ENCODE data around the gene HS3ST3A1.
"Not testable (repeated sequence)": the region's sequence is repeated elsewhere in the genome, so short reads cannot be mapped to it uniquely, and the experiment has no call there.

Gene HS3ST3A1

DNA sequence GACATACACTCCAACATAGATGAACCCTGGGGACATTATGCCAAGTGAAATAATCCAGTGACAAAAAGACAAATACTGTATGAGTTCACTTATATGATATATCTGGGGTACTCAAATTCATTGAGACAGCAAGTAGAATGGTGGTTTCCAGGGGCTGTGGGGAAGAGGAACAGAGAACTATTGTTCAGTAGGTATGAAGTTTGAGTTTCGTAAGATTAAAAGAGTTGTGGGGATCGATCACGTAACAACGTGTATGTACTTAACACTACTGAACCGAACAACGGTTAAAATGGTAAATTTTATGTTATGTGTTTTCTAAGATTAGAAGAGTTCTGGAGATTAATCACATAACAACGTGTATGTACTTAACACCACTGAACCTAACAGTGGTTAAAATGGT lies 100.8 kb downstream of the HS3ST3A1 start:
- TF ChIP-seq, protein P1, sequence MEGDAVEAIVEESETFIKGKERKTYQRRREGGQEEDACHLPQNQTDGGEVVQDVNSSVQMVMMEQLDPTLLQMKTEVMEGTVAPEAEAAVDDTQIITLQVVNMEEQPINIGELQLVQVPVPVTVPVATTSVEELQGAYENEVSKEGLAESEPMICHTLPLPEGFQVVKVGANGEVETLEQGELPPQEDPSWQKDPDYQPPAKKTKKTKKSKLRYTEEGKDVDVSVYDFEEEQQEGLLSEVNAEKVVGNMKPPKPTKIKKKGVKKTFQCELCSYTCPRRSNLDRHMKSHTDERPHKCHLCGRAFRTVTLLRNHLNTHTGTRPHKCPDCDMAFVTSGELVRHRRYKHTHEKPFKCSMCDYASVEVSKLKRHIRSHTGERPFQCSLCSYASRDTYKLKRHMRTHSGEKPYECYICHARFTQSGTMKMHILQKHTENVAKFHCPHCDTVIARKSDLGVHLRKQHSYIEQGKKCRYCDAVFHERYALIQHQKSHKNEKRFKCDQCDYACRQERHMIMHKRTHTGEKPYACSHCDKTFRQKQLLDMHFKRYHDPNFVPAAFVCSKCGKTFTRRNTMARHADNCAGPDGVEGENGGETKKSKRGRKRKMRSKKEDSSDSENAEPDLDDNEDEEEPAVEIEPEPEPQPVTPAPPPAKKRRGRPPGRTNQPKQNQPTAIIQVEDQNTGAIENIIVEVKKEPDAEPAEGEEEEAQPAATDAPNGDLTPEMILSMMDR (conservative IDR thresholded peaks at IDR 0.05; ENCODE audit: low read depth, low read length) = no peak
- DNase-seq (ENCODE audit: low read depth) = no peak
- H3K4me3 ChIP-seq (ENCODE audit: low read depth, low read length) = no peak overlapping the region

DNA sequence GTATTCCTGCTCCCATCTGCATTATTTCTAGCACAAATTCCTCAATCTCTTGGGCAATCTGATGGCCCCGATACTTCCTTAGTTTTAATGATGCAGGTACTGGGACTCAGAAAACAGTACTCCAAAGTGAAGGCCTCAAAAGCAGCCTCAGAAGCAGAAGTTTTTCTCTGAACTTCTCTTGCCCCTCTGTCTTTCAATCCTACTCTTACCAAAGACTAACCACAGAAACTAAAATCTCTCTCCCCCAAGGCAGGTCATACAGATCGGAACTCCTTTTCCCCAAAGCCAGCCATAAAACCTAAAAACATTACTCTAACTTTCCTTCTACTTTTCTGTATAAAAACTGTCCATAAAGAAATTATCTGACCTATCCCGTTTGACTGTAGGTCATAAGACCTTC lies 103.5 kb downstream of the HS3ST3A1 start:
- DNase-seq (ENCODE audit: low read depth) = no peak
- TF ChIP-seq, protein P1 (conservative IDR thresholded peaks at IDR 0.05; ENCODE audit: low read depth, low read length) = no peak
- H3K4me3 ChIP-seq (ENCODE audit: low read depth, low read length) = no peak overlapping the region

GRCh38 chr17:13496553-13497056 lies 105.1 kb downstream of the HS3ST3A1 start:
- not testable (repeated sequence) for DNase-seq (ENCODE audit: low read depth); H3K4me3 ChIP-seq (ENCODE audit: low read depth, low read length)

GRCh38 chr17:13495423-13495822 lies 106.3 kb downstream of the HS3ST3A1 start:
- TF ChIP-seq, protein P1 (conservative IDR thresholded peaks at IDR 0.05; ENCODE audit: low read depth, low read length) = no peak

GRCh38 chr17:13492737-13493122 lies 109.0 kb downstream of the HS3ST3A1 start:
- DNase-seq (ENCODE audit: low read depth) = no peak
- no peak overlapping the region for H3K4me3 ChIP-seq (ENCODE audit: low read depth, low read length)
- TF ChIP-seq, protein P1 (conservative IDR thresholded peaks at IDR 0.05; ENCODE audit: low read depth, low read length) = no peak

More at GRCh38 chr17:13495423-13495822, 106.3 kb downstream of the HS3ST3A1 start:
- DNase-seq (ENCODE audit: low read depth) = no peak
- H3K4me3 ChIP-seq (ENCODE audit: low read depth, low read length) = no peak overlapping the region

DNA sequence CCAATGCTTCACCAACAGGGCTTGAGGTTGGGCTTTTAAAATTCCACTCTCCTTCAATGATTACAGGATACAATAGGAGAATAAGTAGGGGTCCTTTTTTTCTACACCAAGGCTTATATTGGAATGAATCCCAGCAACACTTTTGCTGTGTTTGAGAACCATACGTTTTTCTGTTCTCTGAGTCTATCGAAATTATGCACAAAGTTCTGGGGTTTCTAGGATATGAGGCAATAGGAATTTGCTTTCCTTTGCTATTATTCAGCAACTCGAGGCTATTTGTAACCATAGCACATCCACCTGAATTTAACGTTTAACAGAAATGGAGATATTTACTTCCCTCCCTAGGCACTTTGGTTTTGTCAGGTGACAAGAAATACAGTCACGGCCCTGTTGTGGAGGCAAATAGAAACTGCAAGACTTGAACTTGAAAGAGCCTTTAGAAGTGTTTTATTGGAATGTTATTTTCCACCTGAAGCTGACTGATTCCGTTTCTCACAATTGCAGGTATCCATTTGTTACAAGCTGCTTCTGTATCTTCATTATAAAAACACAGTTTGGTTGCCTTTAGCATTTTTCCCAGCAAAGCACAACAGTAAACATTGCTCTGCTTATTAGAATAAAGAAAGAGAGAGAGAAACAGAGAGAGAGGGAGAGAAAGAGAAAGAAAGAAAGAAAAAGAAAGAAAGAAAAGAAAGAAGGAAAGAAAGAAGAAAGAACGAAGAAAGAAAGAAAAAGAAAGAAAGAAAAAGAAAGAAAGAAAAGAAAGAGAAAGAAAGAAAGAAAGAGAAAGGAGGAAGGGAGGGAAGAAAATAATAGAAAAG lies 109.6 kb downstream of the HS3ST3A1 start:
- TF ChIP-seq, protein P1 (conservative IDR thresholded peaks at IDR 0.05; ENCODE audit: low read depth, low read length) = no peak
- no peak overlapping the region for H3K4me3 ChIP-seq (ENCODE audit: low read depth, low read length)
- DNase-seq (ENCODE audit: low read depth) = peak; percentile 43

DNA sequence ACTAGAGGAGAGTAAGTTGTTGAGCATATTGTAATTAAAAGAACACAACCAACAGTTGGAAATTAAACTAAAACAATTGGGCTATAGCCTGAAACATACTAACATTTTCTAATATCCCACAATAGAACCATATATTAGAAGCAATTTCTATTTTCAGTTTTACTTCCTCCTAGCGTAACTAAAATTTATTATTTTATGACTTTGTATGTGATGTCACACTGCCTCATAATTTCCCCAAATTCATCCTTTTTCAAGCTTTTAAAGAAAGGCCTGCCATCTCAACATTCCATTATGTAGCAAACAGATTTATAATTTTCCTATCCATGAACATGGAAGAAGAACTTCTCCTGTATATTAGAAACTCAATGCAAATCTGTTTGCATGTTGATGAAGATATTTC lies 110.2 kb downstream of the HS3ST3A1 start:
- no peak for DNase-seq (ENCODE audit: low read depth)
- H3K4me3 ChIP-seq (ENCODE audit: low read depth, low read length) = no peak overlapping the region

More for the DNA sequence above, 110.2 kb downstream of the HS3ST3A1 start:
- TF ChIP-seq, protein P1 (conservative IDR thresholded peaks at IDR 0.05; ENCODE audit: low read depth, low read length) = no peak
